A673 (cell line): Measurements from ENCODE around the gene ATXN10. TPM values are rescaled to one million over a fixed set of nuclear protein-coding genes. Genes with fewer than 3 reads are reported as not detected.
"Not testable (repeated sequence)": the region's sequence is repeated elsewhere in the genome, so short reads cannot be mapped to it uniquely, and the experiment has no call there.

Experiments
- BruUV-seq: library from RNA; stranded (reverse); fragments of 400-500 nt; replicated peaks from 2 replicates; lab custom pipeline; 2021; lab: Mats Ljungman, UMichigan
- CTCF ChIA-PET: fragments of 300-600 bp; sonication (Branson Sonifier 250); formaldehyde crosslinking; loops from one replicate; lab custom pipeline; 2022; ENCODE audit warnings: antibody characterized with exemption; lab: Charles Lee
- POLR2A ChIA-PET: fragments of 300-600 bp; sonication (Branson Sonifier 250); formaldehyde crosslinking; loops from one replicate; lab custom pipeline; 2022; ENCODE audit warnings: antibody characterized with exemption; ENCODE audit not compliant: low non-redundant PET; lab: Charles Lee
- DNase-seq: peaks from one replicate; pipeline ENCODE4 v3.0.0-alpha.2; 2015; ENCODE audit warnings: low spot score
- H3K27ac ChIP-seq: fragments of 200-600 bp; sonication (generic); 2 replicates; pipeline ENCODE4 v1.5.1; 2016; ENCODE audit warnings: mixed run types, low read depth, mild to moderate bottlenecking, mixed read lengths, antibody characterized with exemption, low read length; ENCODE audit not compliant: poor library complexity, severe bottlenecking
- H3K27me3 ChIP-seq: fragments of 200-600 bp; sonication (generic); replicated peaks from 2 replicates; pipeline ENCODE4 v1.6.1; 2017; ENCODE audit warnings: mixed run types, low read depth, mild to moderate bottlenecking, mixed read lengths, antibody characterized with exemption, low read length; ENCODE audit not compliant: insufficient read depth, poor library complexity
- H3K36me3 ChIP-seq: fragments of 200-600 bp; sonication (generic); 2 replicates; pipeline ENCODE4 v1.6.1; 2016; ENCODE audit warnings: mixed run types, mild to moderate bottlenecking, mixed read lengths, antibody characterized with exemption, low read length; ENCODE audit not compliant: insufficient read depth, poor library complexity, severe bottlenecking
- H3K4me1 ChIP-seq: fragments of 200-600 bp; sonication (generic); 2 replicates; pipeline ENCODE4 v1.6.1; 2017; ENCODE audit warnings: mixed run types, mild to moderate bottlenecking, mixed read lengths, antibody characterized with exemption, low read length; ENCODE audit not compliant: insufficient read depth, poor library complexity, severe bottlenecking
- H3K4me3 ChIP-seq: fragments of 200-600 bp; sonication (generic); 2 replicates; pipeline ENCODE4 v1.5.1; 2016; ENCODE audit warnings: low read depth, mixed run types, mild to moderate bottlenecking, mixed read lengths, low read length; ENCODE audit not compliant: poor library complexity, severe bottlenecking
- H3K9me3 ChIP-seq: fragments of 200-600 bp; sonication (generic); 2 replicates; pipeline ENCODE4 v1.6.1; 2016; ENCODE audit warnings: mixed run types, low read depth, mild to moderate bottlenecking, mixed read lengths, antibody characterized with exemption, low read length; ENCODE audit not compliant: poor library complexity, severe bottlenecking
- EZH2 ChIP-seq: fragments of 200-600 bp; sonication (generic); IDR thresholded peaks from 2 replicates; pipeline ENCODE4 v1.6.1; 2017; ENCODE audit warnings: borderline replicate concordance, low read depth, mild to moderate bottlenecking, mixed read lengths, antibody characterized with exemption, low read length; ENCODE audit not compliant: poor library complexity, severe bottlenecking
- intact Hi-C: fragments of 100-400 bp; cut with micrococcal nuclease; formaldehyde crosslinking; loops from one replicate; pipeline ENCODE4 v1.10.0; 2022; ENCODE audit not compliant: unreplicated experiment
- total RNA-seq: library from RNA; stranded (reverse); gene quantifications from 2 replicates; pipeline ENCODE4 v1.2.3, GENCODE V29; 2021
- TF ChIP-seq, protein P1 (sequence below): fragments of 300-800, 200-600 bp; sonication (generic); conservative IDR thresholded peaks from 2 replicates; pipeline ENCODE4 v1.5.1; 2017; ENCODE audit warnings: low read depth, mild to moderate bottlenecking, antibody characterized with exemption, low read length, moderate library complexity, mixed read lengths

Gene ATXN10
- total RNA-seq, 1 experiment from 2014 or later: 294 TPM

DNA sequence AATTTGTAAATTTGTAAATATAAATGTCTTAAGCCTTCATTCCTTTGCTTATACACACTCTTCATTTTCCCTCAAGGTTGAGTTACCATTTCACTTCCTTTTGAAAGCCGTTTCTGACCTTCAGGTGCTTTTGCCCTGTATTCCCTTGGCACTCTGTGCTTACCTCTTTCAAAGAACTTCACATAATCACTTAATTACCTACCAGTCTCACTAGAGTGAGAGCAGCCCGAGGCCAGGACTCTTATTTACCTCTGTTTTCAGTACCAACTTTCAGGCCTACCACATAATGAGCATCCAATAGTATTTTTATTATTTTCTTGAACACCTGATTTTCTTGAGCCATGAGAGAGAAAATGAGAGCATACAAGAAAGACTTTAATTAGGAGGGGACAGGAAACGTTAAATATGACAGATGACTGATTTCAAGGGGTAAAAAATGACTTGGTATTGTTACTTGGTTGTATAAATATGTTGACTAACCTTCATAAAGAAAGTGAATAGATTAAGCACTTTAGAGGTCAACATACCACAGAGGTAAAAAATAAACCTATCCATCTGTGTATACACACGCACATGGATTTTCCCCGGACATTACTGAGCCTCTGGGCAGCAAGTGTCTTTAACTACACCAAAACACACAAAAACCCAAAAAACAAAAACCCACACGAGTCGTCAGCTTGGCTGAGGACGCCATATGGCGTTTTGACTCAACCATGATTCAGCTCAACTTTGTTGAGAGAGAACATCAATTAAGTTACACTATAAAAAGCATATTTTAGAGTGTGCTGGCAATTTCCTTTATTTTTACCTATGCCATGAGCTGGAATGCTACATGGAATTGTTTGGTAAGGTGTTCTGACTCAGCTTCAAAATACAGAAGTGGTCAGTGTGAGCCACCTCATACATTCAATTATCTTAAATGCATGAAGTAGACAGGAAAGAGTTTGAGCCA, 7.6 kb downstream of the ATXN10 start:
- no peak for DNase-seq
- ChIA-PET POLR2A (no interaction called here), CTCF (no interaction called here)
- Histone ChIP-seq H3K4me1 (peaks cover 14% of the 10 kb centered on the region), H3K36me3 (peaks cover 7% of the 10 kb centered on the region), H3K9me3 (no peaks in the 10 kb centered on the region), H3K27me3 (no peaks in the 10 kb centered on the region), H3K4me3 (no peak overlapping the region), H3K27ac (no peak overlapping the region)
- intact Hi-C loops: no loop called here
- TF ChIP-seq, protein P1, sequence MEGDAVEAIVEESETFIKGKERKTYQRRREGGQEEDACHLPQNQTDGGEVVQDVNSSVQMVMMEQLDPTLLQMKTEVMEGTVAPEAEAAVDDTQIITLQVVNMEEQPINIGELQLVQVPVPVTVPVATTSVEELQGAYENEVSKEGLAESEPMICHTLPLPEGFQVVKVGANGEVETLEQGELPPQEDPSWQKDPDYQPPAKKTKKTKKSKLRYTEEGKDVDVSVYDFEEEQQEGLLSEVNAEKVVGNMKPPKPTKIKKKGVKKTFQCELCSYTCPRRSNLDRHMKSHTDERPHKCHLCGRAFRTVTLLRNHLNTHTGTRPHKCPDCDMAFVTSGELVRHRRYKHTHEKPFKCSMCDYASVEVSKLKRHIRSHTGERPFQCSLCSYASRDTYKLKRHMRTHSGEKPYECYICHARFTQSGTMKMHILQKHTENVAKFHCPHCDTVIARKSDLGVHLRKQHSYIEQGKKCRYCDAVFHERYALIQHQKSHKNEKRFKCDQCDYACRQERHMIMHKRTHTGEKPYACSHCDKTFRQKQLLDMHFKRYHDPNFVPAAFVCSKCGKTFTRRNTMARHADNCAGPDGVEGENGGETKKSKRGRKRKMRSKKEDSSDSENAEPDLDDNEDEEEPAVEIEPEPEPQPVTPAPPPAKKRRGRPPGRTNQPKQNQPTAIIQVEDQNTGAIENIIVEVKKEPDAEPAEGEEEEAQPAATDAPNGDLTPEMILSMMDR: no peak
- no peak for TF ChIP-seq EZH2
- no TSS peak for BruUV-seq

DNA sequence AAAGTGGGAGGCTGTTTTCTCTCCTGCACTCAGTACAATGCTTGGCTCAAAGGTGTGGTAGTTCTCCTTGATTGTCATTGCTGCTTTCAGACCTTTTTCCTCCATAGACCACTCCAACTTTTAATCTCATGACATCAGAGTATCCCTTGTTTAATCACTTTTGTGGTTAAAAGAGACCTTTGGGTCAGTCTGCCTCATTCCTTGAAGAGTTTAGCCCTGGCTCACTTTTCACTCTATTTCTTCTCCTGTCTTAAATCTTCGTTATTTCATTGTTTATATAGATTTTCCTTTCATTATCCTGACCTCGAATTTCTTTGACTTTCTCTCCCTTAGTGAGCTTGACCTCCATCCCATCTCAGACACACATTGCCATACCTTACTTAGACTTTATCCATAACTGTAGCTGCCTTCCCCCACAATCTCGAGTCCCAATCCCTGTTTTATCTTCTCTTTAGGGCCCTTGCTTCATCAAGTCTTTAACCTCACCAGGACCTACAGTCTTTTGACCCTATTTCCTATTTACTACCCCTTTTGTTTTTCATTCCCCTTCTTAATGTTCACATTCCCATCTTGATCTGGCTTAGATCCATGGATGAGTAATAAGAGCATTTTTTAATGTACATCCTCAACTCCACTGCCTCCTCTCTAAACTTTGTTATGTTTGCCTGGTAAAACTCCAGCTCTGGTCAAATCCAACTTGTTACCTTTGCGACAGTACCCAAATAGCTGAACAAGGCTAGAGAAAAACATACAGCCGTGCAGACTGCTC, 9.5 kb downstream of the ATXN10 start:
- intact Hi-C loops: no loop called here

DNA sequence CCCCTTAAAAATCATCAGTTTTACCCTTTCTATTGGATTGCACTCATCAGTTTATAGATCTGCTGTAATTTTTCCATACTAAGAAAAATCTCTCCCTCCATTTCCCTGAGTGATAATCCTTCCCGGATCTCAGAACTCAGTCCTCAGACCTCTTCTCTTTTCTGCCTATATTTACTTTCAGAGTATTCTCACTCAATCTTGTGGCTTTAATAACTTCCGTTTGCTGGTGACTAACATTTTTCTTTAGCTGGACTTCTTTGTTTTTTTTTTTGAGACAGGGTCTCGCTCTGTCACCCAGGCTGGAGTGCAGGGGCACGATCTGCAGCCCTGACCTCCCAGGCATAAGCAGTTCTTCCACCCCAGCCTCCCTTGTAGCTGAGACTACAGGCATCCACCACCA, 10.4 kb downstream of the ATXN10 start:
- intact Hi-C loops: no loop called here
- DNase-seq: no peak
- Histone ChIP-seq H3K9me3 (no peaks in the 10 kb centered on the region), H3K27me3 (no peaks in the 10 kb centered on the region), H3K4me1 (peaks cover 28% of the 10 kb centered on the region), H3K4me3 (no peak overlapping the region), H3K27ac (no peak overlapping the region), H3K36me3 (no peaks in the 10 kb centered on the region)
- TF ChIP-seq EZH2: no peak
- TF ChIP-seq, protein P1: no peak
- ChIA-PET CTCF (no interaction called here), POLR2A (interaction anchor here (0.6 kb wide), 1 partner anchor 433 kb away, joined by 8 read pairs; no protein-coding TSS in a partner anchor)
- no TSS peak for BruUV-seq

More for the DNA sequence above, 9.5 kb downstream of the ATXN10 start:
- ChIA-PET CTCF (no interaction called here), POLR2A (interaction anchor here (0.6 kb wide), 1 partner anchor 432 kb away, joined by 8 read pairs; no protein-coding TSS in a partner anchor)
- DNase-seq: no peak
- Histone ChIP-seq H3K4me1 (peaks cover 27% of the 10 kb centered on the region), H3K27me3 (no peaks in the 10 kb centered on the region), H3K27ac (no peak overlapping the region), H3K9me3 (no peaks in the 10 kb centered on the region), H3K36me3 (no peaks in the 10 kb centered on the region), H3K4me3 (no peak overlapping the region)
- BruUV-seq: no TSS peak
- TF ChIP-seq, protein P1: no peak
- no peak for TF ChIP-seq EZH2

- H3K4me3 ChIP-seq, H3K27me3 ChIP-seq, CTCF ChIA-PET, H3K36me3 ChIP-seq, H3K9me3 ChIP-seq, H3K27ac ChIP-seq, BruUV-seq, POLR2A ChIA-PET, DNase-seq, intact Hi-C loops: not testable (repeated sequence)
- peaks cover 24% of the 10 kb centered on the region for H3K4me1 ChIP-seq
Measured at GRCh38 chr22:45682773-45683172, 11.1 kb downstream of the ATXN10 start.
